GM13977 (cell line): ENCODE data around the gene KCTD7.
"Not testable (repeated sequence)": the region's sequence is repeated elsewhere in the genome, so short reads cannot be mapped to it uniquely, and the experiment has no call there.

Source experiments
- DNase-seq: peaks from one replicate; pipeline ENCODE4 v3.0.0; 2012; ENCODE audit warnings: low spot score
- in situ Hi-C: fragments of 300-500 bp; cut with MboI; formaldehyde crosslinking; loops from one replicate; pipeline ENCODE4 v1.12.0; 2022; ENCODE audit warnings: low sequenced_read_pairs, low pct_unique_long_range_greater_than_20kb, mixed read lengths, inconsistent platforms; ENCODE audit not compliant: unreplicated experiment
- TF ChIP-seq, protein P1 (sequence below): IDR thresholded peaks from 2 replicates; pipeline ENCODE4 v1.5.1; 2012; ENCODE audit warnings: mild to moderate bottlenecking, control low read depth; ENCODE audit not compliant: insufficient read depth; ENCODE audit errors: extremely low read depth, missing control alignments

The KCTD7 gene

DNA sequence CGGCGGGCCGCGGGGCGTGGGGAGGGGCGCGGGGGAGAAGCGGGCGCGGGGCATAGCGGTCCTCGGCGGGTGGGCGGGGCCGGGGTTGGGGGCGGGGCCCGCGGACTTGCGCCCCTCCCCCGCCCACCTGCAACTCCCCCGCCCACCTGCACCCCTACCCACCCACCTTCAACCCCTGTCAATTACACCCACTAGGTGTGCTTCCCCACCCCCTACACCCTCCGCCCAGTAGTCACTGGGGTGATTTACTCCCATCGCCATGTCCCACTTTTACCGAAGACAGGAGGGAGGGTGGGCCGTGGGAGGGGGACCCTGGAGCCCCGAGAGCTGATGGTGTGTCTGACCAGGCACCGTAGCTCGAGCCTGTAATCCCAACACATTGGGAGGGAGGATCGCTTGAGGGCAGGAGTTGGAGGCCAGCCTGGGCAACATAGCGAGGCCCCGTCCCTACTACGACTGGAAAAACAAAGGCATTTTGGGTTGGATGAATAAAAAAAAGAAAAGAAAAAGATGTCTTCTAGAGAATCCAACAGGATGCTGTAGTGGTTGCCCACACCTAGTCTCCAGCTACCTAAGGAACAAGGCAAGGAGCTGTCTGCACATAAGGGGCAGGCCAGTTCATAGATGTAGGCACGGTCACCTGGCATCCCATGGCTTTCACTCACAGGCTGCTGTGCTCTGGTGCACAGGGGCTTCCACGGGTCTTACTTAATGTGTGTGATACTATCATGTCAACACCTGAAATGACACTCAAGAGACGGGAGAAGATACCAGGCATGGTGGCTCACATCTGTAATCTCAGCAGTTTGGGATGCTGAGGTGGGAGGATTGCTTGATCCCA, 761 bp downstream of the KCTD7 start:
- TF ChIP-seq, protein P1, sequence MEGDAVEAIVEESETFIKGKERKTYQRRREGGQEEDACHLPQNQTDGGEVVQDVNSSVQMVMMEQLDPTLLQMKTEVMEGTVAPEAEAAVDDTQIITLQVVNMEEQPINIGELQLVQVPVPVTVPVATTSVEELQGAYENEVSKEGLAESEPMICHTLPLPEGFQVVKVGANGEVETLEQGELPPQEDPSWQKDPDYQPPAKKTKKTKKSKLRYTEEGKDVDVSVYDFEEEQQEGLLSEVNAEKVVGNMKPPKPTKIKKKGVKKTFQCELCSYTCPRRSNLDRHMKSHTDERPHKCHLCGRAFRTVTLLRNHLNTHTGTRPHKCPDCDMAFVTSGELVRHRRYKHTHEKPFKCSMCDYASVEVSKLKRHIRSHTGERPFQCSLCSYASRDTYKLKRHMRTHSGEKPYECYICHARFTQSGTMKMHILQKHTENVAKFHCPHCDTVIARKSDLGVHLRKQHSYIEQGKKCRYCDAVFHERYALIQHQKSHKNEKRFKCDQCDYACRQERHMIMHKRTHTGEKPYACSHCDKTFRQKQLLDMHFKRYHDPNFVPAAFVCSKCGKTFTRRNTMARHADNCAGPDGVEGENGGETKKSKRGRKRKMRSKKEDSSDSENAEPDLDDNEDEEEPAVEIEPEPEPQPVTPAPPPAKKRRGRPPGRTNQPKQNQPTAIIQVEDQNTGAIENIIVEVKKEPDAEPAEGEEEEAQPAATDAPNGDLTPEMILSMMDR = no peak
- in situ Hi-C loops = no loop called here
- no peak for DNase-seq

GRCh38 chr7:66630531-66630930, 1.9 kb downstream of the KCTD7 start:
- TF ChIP-seq, protein P1 = no peak
- no peak for DNase-seq
- in situ Hi-C loops = no loop called here

- DNase-seq = no peak
- TF ChIP-seq, protein P1 = no peak
- in situ Hi-C loops = no loop called here
Observed at GRCh38 chr7:66631471-66631870, 2.8 kb downstream of the KCTD7 start.

GRCh38 chr7:66634816-66635215, 6.1 kb downstream of the KCTD7 start:
- in situ Hi-C loops = no loop called here
- TF ChIP-seq, protein P1 = no peak

GRCh38 chr7:66635322-66635981, 6.8 kb downstream of the KCTD7 start:
- DNase-seq, in situ Hi-C loops: not testable (repeated sequence)

More at GRCh38 chr7:66634816-66635215, 6.1 kb downstream of the KCTD7 start:
- DNase-seq = no peak

- in situ Hi-C loops, DNase-seq: not testable (repeated sequence)
Observed at GRCh38 chr7:66635982-66636546, 7.4 kb downstream of the KCTD7 start.

- DNase-seq = no peak
- in situ Hi-C loops = no loop called here
- TF ChIP-seq, protein P1 = no peak
Observed at GRCh38 chr7:66638309-66639099, 9.8 kb downstream of the KCTD7 start.
